MG63 (cell line): Measurements from ENCODE around the gene SMAD6. TPM values are rescaled to one million over a fixed set of nuclear protein-coding genes. Genes with fewer than 3 reads are reported as not detected.

ENCODE experiments used
- DNase-seq: peaks from one replicate; pipeline ENCODE4 v3.0.0-alpha.2; 2020
- H3K27me3 ChIP-seq: fragments of 250-450 bp; sonication (Bioruptor Pico); 2 replicates; pipeline ENCODE4 v1.5.1; 2020; ENCODE audit warnings: mild to moderate bottlenecking, moderate library complexity
- H3K36me3 ChIP-seq: fragments of 250-450 bp; sonication (Bioruptor Pico); 2 replicates; pipeline ENCODE4 v1.5.1; 2020; ENCODE audit warnings: mild to moderate bottlenecking, moderate library complexity
- H3K4me3 ChIP-seq: fragments of 250-450 bp; sonication (Bioruptor Pico); 2 replicates; pipeline ENCODE4 v1.5.1; 2020; ENCODE audit warnings: mild to moderate bottlenecking, moderate library complexity
- H3K9me3 ChIP-seq: fragments of 250-450 bp; sonication (Bioruptor Pico); 2 replicates; pipeline ENCODE4 v1.5.1; 2020; ENCODE audit warnings: mild to moderate bottlenecking, moderate library complexity
- total RNA-seq: library from RNA; depleted of rRNA; stranded (reverse); fragments of >200 nt; shearing (Covaris generic); gene quantifications from 2 replicates; pipeline ENCODE4 v1.2.3, GENCODE V29; 2014; ENCODE audit warnings: low replicate concordance; rRNA removed

SMAD6 gene
- total RNA-seq, result 34.3 and 37.8 TPM in 2 replicates

- Histone ChIP-seq H3K4me3 (peak within 1 kb of the TSS; percentile 75), H3K36me3 (peaks cover 29% of the 10 kb centered on the region), H3K9me3 (no peaks in the 10 kb centered on the region), H3K27me3 (no peaks in the 10 kb centered on the region)
- DNase-seq, result peak; percentile 99
Observed at GRCh38 chr15:66702035-66702786, at the start of gene SMAD6. Gene SMAD6 (plus strand): TSS chr15:66702236. CDS start chr15:66703259, 1,023 bp downstream.

DNA sequence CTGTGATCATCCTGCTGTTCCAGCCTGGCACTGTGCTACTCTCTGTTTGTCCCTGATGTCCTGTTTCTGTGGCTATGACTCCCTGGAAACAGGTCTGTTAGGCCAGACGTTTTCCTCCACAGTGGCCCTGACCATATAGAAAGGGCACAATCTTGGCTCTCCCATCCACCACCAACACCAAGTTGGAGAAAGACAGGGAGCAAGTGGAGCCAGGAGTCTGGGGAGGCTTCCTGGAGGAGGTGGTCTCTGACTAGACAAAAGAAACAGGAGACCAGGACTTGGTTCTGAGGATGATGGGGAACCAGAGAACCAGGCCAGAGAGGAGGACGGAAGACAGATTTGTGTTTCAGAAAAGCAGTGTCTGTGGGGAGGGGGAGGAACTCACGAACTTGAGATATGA, 49.2 kb upstream of the SMAD6 start:
- H3K4me3 ChIP-seq, result no peak overlapping the region
- H3K27me3 ChIP-seq, result no peaks in the 10 kb centered on the region
- no peaks in the 10 kb centered on the region for H3K9me3 ChIP-seq
- no peaks in the 10 kb centered on the region for H3K36me3 ChIP-seq
- DNase-seq, result no peak

GRCh38 chr15:66653398-66653797, 48.6 kb upstream of the SMAD6 start:
- H3K36me3 ChIP-seq, result no peaks in the 10 kb centered on the region
- no peaks in the 10 kb centered on the region for H3K9me3 ChIP-seq
- DNase-seq, result no peak
- no peak overlapping the region for H3K4me3 ChIP-seq
- H3K27me3 ChIP-seq, result no peaks in the 10 kb centered on the region

GRCh38 chr15:66653852-66654251, 48.2 kb upstream of the SMAD6 start:
- DNase-seq, result no peak
- Histone ChIP-seq H3K36me3 (no peaks in the 10 kb centered on the region), H3K4me3 (no peak overlapping the region)

DNA sequence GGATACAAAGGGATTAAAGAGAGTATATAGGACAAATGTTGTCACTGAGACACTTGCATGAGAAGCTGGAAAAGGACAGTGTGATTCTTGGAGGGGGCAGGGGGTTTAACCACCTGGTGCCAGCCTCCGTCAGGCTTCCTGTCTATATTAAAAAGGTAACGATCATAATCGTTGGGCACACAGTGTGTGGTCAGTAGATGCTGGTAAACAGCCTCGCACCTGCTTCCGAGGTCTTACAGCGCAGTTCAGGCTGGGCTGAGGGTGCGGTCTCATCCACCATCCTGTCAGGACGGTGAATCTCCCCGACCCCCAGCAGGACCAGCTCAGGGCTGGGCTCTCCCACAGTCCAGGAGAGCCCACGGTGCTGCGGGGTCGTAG, 47.7 kb upstream of the SMAD6 start:
- Histone ChIP-seq H3K36me3 (no peaks in the 10 kb centered on the region), H3K4me3 (no peak overlapping the region), H3K27me3 (no peaks in the 10 kb centered on the region), H3K9me3 (no peaks in the 10 kb centered on the region)
- no peak for DNase-seq

More at GRCh38 chr15:66653852-66654251, 48.2 kb upstream of the SMAD6 start:
- H3K9me3 ChIP-seq, result no peaks in the 10 kb centered on the region
- H3K27me3 ChIP-seq, result no peaks in the 10 kb centered on the region

DNA sequence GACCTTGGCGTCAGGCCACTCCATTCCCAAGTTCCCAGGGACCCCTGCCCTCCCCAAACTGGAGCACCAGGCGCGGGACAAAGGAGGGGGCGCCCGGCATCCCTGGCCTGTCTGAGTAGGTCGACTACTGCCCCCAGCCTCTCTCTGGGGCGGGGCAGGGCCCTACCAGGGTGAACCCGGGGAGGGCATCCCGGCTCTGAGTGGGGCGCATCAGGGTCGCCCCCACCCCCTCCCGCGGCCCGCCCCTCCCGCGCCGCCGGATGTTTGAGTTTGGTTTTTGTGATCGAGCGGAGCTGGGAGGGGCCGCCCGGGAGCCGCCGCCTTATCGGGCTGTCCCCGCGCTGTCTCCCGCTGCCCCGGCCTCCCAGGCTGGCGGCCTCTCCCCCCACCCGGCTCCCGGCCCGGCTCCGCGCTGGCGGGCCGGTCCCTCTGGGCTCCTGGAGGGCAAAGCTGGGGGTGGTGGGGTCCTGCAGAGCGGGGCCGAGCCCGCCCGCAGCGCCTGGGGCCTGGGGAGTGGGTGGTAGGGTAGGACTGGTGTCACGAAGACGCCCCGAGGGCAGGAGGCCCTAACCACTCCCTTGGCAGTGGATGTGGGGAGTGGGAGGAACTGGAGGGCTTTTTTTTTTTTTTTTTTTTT, 47.2 kb upstream of the SMAD6 start:
- no peaks in the 10 kb centered on the region for H3K36me3 ChIP-seq
- H3K9me3 ChIP-seq, result no peaks in the 10 kb centered on the region
- DNase-seq, result no peak
- H3K4me3 ChIP-seq, result no peak overlapping the region
- no peaks in the 10 kb centered on the region for H3K27me3 ChIP-seq

- H3K36me3 ChIP-seq, result no peaks in the 10 kb centered on the region
- no peak overlapping the region for H3K4me3 ChIP-seq
- no peaks in the 10 kb centered on the region for H3K27me3 ChIP-seq
- no peaks in the 10 kb centered on the region for H3K9me3 ChIP-seq
- DNase-seq, result no peak
Observed at GRCh38 chr15:66655511-66655910, 46.5 kb upstream of the SMAD6 start.

GRCh38 chr15:66655997-66656396, 46.0 kb upstream of the SMAD6 start:
- Histone ChIP-seq H3K36me3 (no peaks in the 10 kb centered on the region), H3K4me3 (no peak overlapping the region), H3K27me3 (no peaks in the 10 kb centered on the region), H3K9me3 (no peaks in the 10 kb centered on the region)
- DNase-seq, result no peak

GRCh38 chr15:66657185-66658020, 44.6 kb upstream of the SMAD6 start:
- H3K9me3 ChIP-seq, result no peaks in the 10 kb centered on the region
- no peak for DNase-seq

GRCh38 chr15:66658044-66658443, 44.0 kb upstream of the SMAD6 start:
- H3K9me3 ChIP-seq, result no peaks in the 10 kb centered on the region
- DNase-seq, result no peak
- no peaks in the 10 kb centered on the region for H3K27me3 ChIP-seq
- H3K4me3 ChIP-seq, result no peak overlapping the region
- no peaks in the 10 kb centered on the region for H3K36me3 ChIP-seq

More at GRCh38 chr15:66657185-66658020, 44.6 kb upstream of the SMAD6 start:
- no peak overlapping the region for H3K4me3 ChIP-seq
- H3K27me3 ChIP-seq, result no peaks in the 10 kb centered on the region
- H3K36me3 ChIP-seq, result no peaks in the 10 kb centered on the region

DNA sequence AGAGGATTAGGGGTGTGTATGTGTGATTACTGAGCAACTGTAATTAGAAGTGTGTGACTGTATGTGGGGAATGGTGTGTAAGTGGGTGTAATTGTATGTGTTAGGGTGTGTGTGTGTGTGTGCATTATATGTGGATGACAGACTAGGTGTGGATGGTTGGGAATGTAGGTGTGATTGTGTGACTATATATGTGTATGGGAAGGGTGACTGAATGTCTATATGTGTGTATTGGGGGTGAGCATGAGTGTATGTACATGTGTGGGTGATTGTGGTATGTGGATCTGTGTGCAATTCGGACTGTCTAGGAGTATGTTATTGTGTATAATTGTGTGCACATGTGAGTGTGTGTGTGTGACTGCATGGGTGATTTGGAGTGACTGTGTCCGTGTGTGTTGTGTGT, 43.2 kb upstream of the SMAD6 start:
- Histone ChIP-seq H3K27me3 (no peaks in the 10 kb centered on the region), H3K9me3 (no peaks in the 10 kb centered on the region)
- no peak for DNase-seq

GRCh38 chr15:66659384-66659783, 42.7 kb upstream of the SMAD6 start:
- no peaks in the 10 kb centered on the region for H3K27me3 ChIP-seq
- no peaks in the 10 kb centered on the region for H3K9me3 ChIP-seq
- DNase-seq, result no peak
- no peaks in the 10 kb centered on the region for H3K36me3 ChIP-seq
- no peak overlapping the region for H3K4me3 ChIP-seq

More for the DNA sequence above, 43.2 kb upstream of the SMAD6 start:
- Histone ChIP-seq H3K4me3 (no peak overlapping the region), H3K36me3 (no peaks in the 10 kb centered on the region)

GRCh38 chr15:66661432-66662096, 40.5 kb upstream of the SMAD6 start:
- no peak overlapping the region for H3K4me3 ChIP-seq
- no peak for DNase-seq
- H3K9me3 ChIP-seq, result no peaks in the 10 kb centered on the region
- H3K27me3 ChIP-seq, result no peaks in the 10 kb centered on the region
- H3K36me3 ChIP-seq, result no peaks in the 10 kb centered on the region

GRCh38 chr15:66662522-66662921, 39.5 kb upstream of the SMAD6 start:
- H3K4me3 ChIP-seq, result no peak overlapping the region
- H3K9me3 ChIP-seq, result no peaks in the 10 kb centered on the region
- no peak for DNase-seq
- H3K36me3 ChIP-seq, result no peaks in the 10 kb centered on the region
- H3K27me3 ChIP-seq, result no peaks in the 10 kb centered on the region

DNA sequence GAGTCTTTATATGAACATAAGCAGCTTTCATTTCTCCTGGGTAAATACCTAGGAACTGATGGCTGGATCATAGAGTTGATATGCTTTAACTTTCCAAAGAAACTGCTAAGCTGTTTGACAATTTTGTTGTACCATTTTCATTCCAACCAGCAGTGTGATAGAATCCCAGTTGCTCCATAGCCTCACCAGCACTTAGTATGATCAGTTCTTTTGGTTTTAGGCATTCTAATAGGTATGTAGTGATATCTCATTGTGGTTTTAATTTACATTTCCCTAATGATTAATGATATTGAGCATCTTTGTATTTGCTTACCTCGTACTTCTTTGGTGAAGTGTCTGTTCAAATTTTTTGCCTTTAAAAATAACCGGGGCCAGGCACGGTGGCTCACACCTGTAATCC, 38.4 kb upstream of the SMAD6 start:
- no peaks in the 10 kb centered on the region for H3K36me3 ChIP-seq
- no peak overlapping the region for H3K4me3 ChIP-seq
- H3K9me3 ChIP-seq, result peaks cover 4% of the 10 kb centered on the region; the same call in 1 of the 2 replicates
- DNase-seq, result no peak
- H3K27me3 ChIP-seq, result no peaks in the 10 kb centered on the region

- H3K27me3 ChIP-seq, result no peaks in the 10 kb centered on the region
- H3K4me3 ChIP-seq, result no peak overlapping the region
- H3K36me3 ChIP-seq, result no peaks in the 10 kb centered on the region
- peaks cover 4% of the 10 kb centered on the region; the same call in 1 of the 2 replicates for H3K9me3 ChIP-seq
- no peak for DNase-seq
Observed at GRCh38 chr15:66670175-66670574, 31.9 kb upstream of the SMAD6 start.
